Measurements from ENCODE around the gene MYRF. TPM values are rescaled to one million over a fixed set of nuclear protein-coding genes. Genes with fewer than 3 reads are reported as not detected.
A peak's percentile ranks its signal among the peaks of the same experiment; 100 is the strongest.

Gene MYRF
- total RNA-seq, 2 donors from 2014 or later, result 4.6 to 15.6 TPM

- intact Hi-C loops (cut with DNase I, micrococcal nuclease), result no loop called here
- ATAC-seq, result peak; percentile 17
- DNase-seq, result no peak
Observed at GRCh38 chr11:61826930-61827570, 74.6 kb downstream of the MYRF start.

DNA sequence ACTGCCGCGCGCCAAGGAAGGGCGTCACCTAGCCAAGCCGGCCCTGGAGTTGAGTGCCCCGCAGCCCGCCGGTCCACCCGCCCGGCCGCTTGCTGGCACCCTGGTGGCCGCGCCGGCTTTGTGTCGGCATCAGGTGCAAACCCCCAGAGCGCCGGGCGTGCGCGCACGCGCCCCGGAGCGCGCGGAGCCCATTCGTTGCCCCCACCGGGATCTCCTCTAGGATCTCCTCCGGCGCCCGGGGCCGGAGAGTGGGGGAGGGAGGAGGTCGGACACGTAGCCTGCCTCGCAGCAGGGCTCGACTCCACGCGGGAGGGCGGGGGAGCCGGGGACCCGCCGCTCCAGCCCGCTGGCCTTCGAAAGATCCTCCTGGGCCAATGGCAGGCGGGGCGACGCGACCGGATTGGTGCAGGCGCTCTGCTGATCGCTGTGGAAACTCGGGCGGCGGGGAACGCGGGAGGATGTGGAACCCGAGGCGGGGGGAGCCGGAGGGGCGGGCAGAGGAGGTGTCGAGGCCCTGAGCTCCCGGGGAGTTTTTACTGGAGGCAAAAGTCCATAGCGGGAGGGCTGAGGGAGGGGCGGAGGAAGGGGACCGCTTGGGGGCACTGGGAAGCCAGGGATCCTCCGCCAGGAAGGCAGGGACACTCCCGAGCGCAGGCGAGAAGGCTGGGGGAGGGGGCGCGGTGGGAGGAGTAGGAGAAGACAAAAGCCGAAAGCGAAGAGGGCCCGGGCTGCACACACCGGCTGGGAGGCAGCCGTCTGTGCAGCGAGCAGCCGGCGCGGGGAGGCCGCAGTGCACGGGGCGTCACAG, 75.3 kb downstream of the MYRF start, which contains the start of gene FADS2:
Gene FADS2 (plus strand): TSS at position 730 of the 808 bp plus-strand sequence. CDS start 91 bp downstream, outside the sequence.
- intact Hi-C loops (cut with DNase I, micrococcal nuclease), result no loop called here
- peak; percentile 72 to 75 for DNase-seq
- peak; percentile 70 for ATAC-seq

- no peak for ATAC-seq
- intact Hi-C loops (cut with DNase I, micrococcal nuclease), result no loop called here
- no peak for DNase-seq
Observed at GRCh38 chr11:61828379-61828628, 75.9 kb downstream of the MYRF start.

DNA sequence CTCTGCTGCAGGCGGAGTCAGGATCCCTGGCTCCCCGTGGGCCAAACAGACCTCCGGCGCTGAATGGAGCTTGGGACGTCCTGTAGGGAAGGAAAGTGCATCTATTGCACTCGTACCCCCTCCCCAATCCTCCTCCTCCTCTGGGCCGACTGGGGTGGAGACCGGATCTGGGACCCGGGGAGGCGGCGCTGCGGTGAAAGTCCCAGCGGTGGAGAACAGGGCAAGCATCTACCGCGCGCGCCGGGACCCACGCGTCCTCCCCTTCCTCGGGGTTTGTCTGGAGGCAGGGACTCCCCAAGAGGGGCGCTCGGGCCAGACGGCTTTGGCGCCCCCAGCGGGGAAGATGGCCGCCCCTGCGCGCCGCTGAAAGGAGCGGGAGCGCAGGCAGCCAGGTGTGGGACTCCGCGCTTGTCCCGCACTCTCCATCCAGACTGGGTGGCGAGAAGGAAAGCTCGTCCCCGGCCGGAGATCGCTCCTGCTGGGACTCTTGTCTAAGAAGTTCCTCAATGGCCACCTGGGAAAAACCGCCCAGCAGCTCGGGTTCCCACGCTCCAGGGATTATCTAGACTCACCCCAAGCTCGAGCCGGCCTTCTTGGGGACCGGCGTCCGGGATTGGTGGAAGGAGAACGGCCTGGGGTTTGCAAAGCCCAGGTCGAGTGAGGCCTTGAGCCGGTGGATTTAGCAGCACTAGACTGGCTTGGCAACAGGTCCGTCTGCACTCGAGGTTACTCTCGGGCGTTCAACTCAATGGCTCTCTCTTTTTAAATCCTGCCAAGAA, 76.4 kb downstream of the MYRF start:
- intact Hi-C loops (cut with DNase I, micrococcal nuclease), result no loop called here
- DNase-seq (peak in 1 of 2 donors; percentile 17), ATAC-seq (peak; percentile 18)

DNA sequence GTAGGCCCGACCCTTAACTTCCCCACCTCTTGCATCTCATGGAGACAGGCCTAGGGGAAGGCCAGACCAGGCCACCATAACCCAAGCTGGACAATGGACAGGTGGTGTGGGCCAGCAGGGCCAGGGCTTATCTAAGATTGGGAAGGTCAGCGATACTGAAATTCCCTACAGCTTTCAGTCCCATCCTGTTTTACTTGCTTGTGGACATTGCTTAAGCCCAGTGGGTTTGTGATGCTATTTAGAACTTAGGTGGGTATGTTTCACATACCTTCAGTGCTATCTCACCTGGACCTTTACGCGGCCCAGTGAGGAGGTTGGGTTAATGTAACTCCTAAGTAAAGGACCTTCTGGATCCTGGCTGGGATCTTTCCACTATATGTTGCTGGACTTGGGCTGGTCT, 77.4 kb downstream of the MYRF start:
- ATAC-seq, result no peak
- DNase-seq, result no peak
- intact Hi-C loops (cut with DNase I, micrococcal nuclease), result no loop called here

DNA sequence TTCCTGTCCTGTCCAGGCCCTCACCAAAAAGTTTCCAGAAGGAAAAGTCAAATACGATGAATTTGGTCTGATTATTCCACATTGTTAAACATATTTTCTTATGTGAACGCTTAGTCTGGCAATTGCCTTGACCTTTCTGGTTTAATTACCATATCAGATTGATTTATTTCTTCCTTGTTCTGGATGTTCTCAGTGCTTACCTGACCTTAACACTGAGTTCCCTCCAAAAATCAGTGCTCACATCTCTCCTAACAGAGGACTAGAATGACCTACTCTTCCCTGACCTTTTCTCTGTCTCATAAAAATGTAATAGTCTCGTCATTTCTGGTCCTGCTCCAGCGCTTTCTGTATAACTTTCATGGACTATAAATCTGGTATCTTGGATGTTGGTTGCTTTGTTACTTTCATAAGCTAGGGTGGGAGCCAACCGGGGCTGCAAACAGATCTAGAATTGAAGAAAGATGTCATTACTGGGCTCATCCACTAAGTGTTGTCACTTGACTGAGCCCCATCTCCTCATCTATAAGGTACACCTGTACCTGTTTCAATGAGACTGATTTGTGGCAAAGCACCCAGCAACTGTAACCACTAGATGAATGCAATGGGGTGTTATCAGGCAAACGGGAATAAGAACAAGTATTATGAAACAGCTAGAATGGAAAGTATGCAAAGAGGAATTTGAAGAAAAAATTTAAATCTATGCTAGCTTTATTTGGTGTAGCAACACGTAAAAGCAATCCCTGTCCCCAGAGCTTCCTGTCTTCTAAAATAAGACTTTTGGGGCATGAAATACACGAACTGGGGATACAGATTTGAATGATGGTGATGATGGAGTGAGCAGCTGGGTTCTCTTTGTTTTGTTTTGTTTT, 78.0 kb downstream of the MYRF start:
- ATAC-seq, result no peak
- intact Hi-C loops (cut with DNase I, micrococcal nuclease), result no loop called here
- no peak for DNase-seq

GRCh38 chr11:61832207-61832606, 79.8 kb downstream of the MYRF start:
- intact Hi-C loops (cut with DNase I, micrococcal nuclease), result no loop called here
- no peak for ATAC-seq
- DNase-seq, result no peak

DNA sequence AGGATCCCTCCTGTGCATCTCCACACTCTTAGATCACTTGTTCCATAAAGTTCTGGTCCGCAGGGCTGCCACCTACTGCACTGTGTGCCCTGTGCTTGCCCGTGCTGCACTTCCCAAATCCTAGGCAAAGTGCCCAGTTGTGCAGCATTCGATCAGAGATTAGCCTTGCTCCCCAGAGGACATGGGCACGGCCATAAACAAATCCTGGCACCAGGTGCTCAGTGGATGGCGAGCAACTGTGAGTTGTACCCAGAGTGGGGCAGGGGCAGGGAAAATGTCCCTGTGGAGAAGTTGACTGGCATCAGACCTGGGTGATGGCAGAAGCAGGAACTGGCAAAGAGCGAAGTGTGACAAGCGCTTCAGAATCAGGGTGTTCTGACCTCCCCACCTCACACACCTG, 80.3 kb downstream of the MYRF start:
- intact Hi-C loops (cut with DNase I, micrococcal nuclease), result no loop called here
- ATAC-seq, result no peak
- DNase-seq, result no peak

- intact Hi-C loops (cut with DNase I, micrococcal nuclease), result no loop called here
- DNase-seq (no peak), ATAC-seq (no peak)
Observed at GRCh38 chr11:61833471-61833870, 81.0 kb downstream of the MYRF start.

DNA sequence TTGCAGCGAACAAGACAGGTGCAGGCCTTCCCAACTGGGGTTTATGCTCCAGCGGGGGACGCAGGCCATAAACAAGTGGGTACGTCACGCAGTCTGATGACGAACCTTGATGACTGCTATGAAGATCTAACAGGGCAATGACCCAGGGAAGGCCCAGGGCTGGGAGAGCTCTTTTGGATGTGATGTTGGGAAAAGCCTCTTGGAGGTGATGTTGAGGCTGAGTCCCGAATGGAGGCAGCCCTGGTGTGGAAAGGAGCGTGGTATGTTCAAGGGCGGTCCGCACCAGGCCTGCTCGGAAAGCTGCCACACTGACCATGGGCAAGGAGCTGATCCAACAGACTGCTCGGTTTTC, 81.5 kb downstream of the MYRF start:
- no peak for DNase-seq
- no peak for ATAC-seq
- intact Hi-C loops (cut with DNase I, micrococcal nuclease), result no loop called here

DNA sequence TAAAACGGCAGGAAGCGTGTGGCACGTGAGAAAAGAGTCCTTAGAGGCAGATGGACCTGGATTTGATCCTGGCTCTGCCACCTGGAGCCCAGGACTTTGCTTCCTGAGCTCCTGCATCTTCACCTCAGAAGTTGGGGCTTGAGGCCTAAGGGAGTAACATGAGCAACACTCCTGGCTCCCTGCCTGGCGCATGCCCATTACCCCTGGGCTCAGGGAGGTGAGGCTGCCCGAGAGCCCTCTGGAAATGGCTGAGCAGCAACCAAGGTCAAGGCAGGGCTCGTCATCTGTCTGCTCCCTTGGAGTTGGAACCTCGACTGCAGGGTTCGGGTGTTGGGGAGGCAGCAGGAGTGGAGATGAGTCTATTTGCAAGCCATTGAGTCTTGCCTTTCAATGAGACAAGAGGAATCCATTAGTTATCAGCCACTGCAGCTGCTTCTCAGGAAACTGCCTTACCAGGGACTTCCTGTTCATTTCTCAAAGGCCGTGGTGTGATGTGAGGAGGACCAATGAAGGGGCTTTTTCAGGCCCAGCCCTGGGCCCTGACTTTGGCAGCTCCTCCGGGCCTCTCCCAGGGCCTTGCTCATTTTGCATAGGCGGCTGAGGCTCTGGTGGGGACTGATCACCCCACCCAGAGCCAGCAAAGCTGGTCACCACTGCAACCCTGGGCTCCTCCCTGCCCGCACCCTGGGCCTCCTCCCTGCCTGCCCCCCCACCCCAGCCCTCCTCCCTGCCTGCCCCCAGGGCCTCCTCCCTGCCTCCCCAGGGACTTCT, 82.0 kb downstream of the MYRF start:
- intact Hi-C loops (cut with DNase I, micrococcal nuclease), result no loop called here
- ATAC-seq (peak; percentile 21), DNase-seq (peak in 1 of 2 donors; percentile 13)

DNA sequence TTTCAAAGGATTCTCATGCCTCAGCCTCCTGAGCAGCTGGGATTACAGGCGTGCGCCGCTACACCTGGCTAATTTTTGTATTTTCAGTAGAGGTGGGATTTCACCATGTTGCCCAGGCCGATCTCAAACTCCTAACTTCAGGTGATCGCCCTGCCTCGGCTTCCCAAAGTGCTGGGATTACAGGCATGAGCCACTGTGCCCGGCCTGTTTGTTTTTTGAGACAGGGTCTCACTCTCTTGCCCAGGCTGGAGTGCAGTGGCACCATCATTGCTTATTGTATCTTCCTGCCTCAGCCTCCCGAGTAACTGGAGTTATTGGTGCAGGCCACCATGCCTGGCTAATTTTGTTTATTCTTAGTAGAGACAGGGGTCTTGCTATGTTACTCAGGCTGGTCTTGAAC, 83.8 kb downstream of the MYRF start:
- intact Hi-C loops (cut with DNase I, micrococcal nuclease), result no loop called here
- DNase-seq, result no peak
- no peak for ATAC-seq

- intact Hi-C loops (cut with DNase I, micrococcal nuclease), result no loop called here
- ATAC-seq, result no peak
- no peak for DNase-seq
Observed at GRCh38 chr11:61837411-61838005, 85.1 kb downstream of the MYRF start.

Other genes starting within 250 kb of the MYRF start
- gene LRRC10B, start 243.9 kb upstream of the MYRF start, total RNA-seq, result under 1 TPM; 0.61 to 0.75 TPM
- gene SYT7, start 171.6 kb upstream of the MYRF start, total RNA-seq, result 10 to 100 TPM; 18.6 to 24.1 TPM
- gene DAGLA, start 72.2 kb upstream of the MYRF start, total RNA-seq, result 10 to 100 TPM; 10.7 to 12.2 TPM
- gene TMEM258, start 40.0 kb downstream of the MYRF start, total RNA-seq, result 10 to 100 TPM; 87.3 to 91.8 TPM
- 10 to 100 TPM in 1 of 2 donors, 1 to 10 TPM in 1; 7.7 to 13.3 TPM for gene FEN1, start 40.3 kb downstream of the MYRF start, total RNA-seq
- gene FADS1, start 64.4 kb downstream of the MYRF start, total RNA-seq, result 1 to 10 TPM; 3.2 to 5.1 TPM
- gene FADS2, start 75.7 kb downstream of the MYRF start, total RNA-seq, result 1 to 10 TPM; 3.1 to 5.6 TPM
- 10 to 100 TPM in 1 of 2 donors, 1 to 10 TPM in 1; 6.9 to 18.7 TPM for gene FADS3, start 138.9 kb downstream of the MYRF start, total RNA-seq
- gene RAB3IL1, start 164.9 kb downstream of the MYRF start, total RNA-seq, result 1 to 10 TPM; 3.1 to 7.0 TPM
- 1 to 10 TPM in 1 of 2 donors, under 1 TPM in 1; 0.64 to 1.6 TPM for gene BEST1, start 197.7 kb downstream of the MYRF start, total RNA-seq
- gene FTH1, start 215.0 kb downstream of the MYRF start, total RNA-seq, result 1,000 to 10,000 TPM; 4,322 to 5,591 TPM

Measured in left colon (tissue), 2 donors.